CD4-positive, alpha-beta T cell treated with Interferon alpha-2 for 1 hour (primary cell): ENCODE results near the gene CD164L2.

Experiments
- DNase-seq, 2 donors: peaks; one replicate each; pipeline ENCODE4 v3.0.0-alpha.2; 2020 to 2022

CD164L2 gene

DNA sequence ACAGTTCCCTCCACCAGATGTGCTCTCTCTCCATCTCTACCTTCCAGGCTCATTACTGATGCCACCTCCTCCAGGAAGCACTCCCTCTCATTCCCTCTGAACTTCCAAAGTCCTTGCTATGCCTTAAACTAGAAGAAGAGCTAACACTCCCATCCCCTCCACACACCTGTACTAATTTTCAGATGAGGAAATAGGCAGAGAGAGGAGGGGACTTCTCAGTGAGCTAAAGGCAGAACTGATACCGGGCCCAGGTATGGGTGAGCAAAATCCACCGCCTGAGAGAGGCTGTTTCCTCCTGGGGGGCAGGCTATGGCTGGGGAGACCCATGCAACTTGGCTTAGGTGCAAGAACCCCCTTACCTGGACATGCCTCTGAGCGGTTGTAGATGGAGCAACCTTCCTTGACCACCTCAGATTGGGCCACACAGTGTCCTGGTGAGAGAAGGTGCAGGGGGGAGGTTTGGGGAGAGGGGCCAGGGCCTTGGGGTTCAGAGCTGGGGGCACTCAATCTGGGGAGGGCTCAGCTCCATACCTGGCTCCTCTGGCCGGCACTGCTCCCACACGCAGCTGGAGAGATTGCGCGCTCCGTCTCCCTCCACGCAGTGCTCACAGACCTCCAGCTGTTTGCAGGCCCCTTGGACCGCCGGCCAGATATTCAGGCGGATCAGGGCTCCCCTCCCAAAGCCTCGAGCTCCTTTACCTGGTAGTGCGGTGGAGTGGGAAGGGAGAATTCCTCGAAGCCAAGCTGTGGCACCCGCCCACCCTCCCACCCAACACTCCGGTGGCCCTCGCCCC lies 967 bp downstream of the CD164L2 start:
- no peak for DNase-seq

- DNase-seq = no peak
Measured at GRCh38 chr1:27380766-27381733, 2.1 kb downstream of the CD164L2 start.

DNA sequence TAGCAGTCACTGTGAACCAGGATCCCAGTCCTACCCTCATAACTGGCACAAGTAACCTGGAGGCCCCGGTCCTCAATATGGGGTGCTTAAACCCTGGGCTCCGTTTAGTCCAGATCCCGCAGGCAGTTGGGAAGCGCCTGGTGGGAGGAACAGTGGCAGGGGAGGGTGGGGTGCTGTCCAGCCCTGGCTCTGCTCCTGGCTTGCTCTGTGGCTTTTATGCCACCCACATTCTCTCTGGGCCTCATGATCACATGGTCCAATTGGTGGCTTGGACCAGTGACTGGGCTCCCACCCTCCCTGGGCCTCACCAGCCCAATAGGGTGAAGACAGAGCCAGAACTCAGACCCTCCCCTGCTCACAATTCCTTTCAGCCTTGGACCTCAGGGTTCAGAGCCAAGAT lies 2.9 kb downstream of the CD164L2 start:
- no peak for DNase-seq

DNA sequence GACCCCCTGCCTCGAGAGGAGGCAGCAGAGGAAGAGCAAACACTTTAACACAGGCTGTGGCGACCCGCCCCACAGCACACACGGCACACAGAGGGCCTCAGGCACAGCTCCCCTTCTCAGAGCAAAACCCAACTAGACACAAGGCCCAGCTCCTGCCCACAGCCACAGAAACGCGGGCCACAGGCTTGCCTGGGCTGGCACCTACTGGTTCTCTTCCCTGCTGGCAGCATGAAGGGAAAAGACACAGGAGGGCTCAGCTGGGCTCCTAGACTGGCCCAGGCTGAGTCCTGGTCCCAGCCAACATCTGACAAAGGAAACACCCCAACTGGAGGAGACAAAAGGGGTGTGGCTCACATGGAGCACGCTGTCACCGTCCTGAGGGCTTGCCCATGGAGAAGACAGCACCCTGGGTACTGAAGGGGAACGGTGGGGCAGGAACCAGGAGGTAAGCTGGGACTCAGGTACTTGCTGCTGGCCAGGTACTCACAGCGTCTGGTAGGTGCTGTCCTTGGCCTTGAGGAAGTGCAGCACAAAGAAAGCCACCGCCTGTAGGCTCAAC lies 3.5 kb downstream of the CD164L2 start:
- DNase-seq = no peak

GRCh38 chr1:27377760-27378495 lies 5.2 kb downstream of the CD164L2 start:
- no peak for DNase-seq

DNA sequence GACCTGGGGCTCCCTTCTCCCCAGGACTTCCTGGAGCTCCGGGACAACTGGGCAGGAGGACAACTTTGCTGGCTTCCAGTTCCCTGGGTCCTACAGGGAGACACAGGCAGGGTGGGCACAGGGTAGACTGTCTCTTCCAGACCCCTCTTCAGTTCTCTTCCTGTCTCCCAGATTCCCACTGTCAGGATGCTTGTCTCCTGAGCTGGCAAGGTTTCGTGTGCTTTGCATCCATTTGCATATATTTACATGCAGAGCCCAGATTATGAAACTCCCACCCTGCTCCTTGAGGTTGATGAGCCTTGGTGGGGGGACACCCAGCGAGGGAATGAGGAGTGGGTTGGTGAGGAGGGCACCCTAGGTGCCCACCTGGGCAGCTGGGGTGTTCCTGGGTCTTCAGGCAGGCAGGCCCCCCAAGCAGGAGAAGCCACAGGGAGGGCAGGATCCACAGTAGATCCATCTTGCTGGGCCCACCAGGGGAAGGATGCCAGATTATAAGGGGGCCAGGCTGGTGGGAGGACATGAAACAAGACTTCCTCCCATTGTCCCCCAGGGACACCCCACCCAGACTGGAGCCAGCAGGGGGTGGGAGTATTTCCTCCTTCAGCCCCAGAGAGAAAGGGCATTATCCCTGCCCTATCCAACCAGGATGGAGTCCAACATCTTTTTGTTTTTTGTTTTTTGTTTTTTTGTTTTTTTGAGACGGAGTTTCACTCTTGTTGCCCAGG lies 8.6 kb downstream of the CD164L2 start, which contains the start of gene FCN3:
Gene FCN3, minus strand, starts transcription at position 463 of the 725 bp plus-strand sequence. Its CDS starts 6 bp downstream, at position 457.
- no peak for DNase-seq

GRCh38 chr1:27372808-27373690 lies 10.1 kb downstream of the CD164L2 start:
- DNase-seq = no peak

DNA sequence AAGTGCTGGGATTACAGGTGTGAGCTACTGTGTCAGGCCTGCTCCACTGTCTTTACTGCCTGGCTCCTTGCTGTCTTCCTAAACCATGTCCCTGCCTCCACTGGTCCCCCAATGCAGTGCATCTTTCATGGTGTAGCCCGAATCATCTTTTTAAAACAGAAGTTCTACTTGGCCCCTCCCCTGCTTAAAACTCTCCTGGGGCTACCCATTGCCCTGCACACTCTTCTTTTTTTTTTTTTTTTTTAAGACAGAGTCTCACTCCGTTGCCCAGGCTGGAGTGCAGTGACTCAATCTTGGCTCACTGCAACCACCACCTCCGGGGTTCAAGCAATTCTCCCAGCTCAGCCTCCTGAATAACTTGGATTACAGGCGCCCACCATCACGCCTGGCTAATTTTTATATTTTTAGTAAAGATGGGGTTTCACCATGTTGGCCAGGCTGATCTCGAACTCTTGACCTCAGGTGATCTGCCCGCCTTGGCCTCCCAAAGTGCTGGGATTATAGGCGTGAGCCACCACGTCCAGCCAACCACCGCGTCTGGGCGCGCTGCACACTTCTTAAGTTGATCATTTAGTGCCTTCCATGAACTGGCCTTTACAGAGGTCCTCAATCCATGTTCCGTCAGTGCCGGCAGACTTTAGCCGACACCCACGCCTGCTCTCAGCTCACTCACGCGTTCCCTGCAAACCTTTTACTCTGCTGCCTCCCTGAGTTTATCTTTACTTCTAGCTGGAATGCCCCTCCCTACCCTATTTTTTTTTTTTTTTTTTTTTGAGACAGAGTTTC lies 10.9 kb downstream of the CD164L2 start:
- no peak for DNase-seq

DNA sequence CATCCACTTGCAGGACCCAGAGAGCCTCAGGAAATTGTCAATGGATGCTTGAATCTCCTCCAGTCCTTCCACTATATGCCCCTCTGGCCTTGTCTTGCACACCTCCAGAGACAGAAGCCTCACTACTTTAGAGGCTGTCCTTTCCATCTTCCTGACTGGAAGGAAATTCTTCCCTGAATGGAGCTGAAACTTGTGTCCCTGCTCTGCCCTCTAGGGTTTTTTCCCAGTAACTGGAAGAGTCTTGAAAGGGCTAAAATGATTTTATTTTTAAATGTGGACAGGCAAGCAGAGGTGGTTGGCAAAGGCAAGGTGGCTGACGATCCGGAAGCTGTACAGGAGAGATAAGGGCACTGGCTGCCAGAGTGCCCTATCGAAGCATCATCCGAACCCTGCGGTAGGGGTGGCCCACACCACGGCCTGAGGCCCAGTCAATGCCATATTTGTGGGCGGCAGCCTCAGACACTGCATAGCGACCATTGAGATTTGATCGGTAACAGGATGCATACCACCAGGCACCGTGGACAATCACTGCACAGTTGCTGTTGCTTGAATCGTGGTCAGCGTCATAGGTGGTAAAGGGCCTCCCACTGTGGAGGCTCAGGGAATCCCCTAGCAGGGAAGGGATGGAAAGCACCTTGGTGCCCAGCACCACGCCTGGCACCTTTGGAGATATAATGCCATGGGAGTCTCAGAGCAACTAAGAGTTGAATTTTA lies 14.1 kb downstream of the CD164L2 start:
- DNase-seq = no peak

DNA sequence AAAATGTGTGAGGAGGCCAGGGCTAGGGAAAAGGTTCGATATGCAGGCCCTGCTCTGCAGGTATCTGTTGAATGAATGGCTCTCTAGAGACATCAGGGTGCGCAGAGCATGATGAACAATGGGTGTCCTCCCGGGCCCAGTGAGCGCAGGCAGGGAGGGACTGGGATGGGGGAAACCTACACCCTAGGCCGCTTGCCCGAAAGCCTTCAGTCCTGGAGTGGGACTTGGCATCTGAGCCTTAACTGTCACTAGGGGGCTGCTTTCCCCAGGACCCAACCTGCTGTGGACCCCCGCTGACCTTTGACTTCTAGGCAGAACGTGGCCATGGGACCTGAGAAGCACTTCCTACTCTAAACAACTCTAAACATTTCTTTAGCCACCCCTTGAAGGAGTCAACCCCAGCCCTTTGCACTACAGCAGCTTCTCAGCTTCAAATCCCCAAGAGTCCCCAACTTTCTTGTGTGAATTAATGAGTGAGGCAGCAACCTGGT lies 15.9 kb downstream of the CD164L2 start:
- DNase-seq = no peak

DNA sequence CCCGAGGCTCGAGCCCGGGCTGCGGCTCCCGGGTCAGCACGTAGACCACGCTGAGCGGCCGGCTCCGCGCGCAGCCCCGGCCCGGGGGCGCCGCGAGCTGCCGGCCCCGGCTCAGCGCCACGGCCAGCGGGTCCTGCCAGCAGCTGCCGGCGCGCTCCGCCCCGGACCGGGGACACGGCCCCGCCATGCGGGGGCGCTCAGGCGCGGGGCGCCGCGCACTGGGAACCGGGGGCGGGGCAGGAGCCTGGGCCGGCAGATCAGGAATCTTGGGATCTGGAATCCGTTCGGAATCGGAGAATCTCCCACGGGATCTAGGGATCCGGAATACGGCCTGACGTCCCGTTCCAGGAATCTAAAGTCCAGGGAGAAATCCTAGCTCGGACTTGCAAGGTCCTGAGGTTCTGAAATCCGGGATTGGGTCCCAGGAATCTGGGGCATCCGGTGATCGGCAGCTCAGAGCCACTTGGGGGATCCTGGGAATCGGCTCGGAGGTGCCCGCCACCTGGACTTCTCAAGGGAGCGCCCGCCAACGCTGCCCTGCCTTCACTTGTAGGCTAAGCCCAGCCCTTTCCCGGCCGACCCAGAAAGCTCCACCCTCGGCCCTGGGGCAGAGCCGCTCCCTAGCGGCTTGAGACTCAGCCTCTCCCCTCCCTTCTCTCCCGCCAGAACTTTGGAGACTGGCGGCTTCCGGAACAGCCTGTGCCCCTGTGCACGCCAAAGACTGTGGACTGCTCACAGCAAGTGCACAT lies 16.5 kb downstream of the CD164L2 start, which contains the start of gene MAP3K6:
Gene MAP3K6, minus strand, starts transcription at position 551 of the 749 bp plus-strand sequence. Its CDS starts 364 bp downstream, at position 187.
- peak; percentile 26 to 41 for DNase-seq

DNA sequence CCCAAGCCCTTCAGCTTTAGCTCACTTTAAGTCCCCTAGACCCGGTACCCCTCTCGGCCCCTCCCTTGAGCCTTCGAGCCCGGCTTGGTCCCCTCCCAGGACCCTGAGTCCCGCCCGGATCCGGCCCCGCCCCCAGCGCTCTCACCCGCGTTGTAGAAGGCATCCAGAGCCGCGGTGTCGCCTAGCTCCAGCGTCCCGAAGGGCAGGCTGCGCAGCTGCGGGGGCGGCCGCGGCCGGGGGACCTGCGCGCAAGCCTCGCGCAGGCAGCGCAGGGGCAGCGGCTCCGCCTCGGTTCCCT lies 17.1 kb downstream of the CD164L2 start:
- peak; percentile 52 to 76 for DNase-seq

DNA sequence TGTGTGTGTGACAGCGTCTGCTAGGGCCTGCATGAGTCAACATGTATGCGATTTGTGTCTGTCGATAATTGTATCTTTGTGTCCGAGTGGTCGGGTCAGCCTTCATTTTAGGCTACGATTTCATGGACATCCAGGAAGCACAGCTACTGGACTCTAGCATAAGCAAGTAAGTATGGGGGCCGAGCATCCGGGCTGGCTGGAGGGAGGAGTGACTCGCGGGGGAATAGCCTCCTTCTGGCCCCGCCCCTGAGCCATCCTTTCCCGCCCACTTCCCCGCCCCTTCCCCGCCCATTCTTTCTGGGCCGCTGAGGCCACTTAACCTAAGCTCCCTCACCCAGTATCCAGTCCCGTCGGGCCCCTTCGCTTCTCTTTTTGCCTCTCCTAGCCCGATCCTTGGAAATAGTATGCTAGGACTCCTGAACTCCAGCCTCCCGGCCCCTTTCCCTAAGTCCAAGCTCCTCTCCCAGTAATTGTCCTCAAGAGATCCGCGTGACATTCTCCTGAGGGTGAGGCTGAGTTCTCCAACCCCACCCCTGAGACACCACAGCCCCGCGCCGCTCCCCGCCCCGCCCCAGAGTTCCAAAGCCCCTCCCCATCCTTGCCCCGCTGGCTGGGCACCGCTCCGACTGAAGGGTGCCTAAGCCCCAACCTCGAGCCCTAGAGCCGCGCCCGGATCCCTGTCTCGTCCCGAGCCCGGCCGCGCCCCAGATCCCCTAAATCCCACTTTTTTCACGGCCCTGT lies 17.6 kb downstream of the CD164L2 start:
- DNase-seq = peak; percentile 79 to 85

DNA sequence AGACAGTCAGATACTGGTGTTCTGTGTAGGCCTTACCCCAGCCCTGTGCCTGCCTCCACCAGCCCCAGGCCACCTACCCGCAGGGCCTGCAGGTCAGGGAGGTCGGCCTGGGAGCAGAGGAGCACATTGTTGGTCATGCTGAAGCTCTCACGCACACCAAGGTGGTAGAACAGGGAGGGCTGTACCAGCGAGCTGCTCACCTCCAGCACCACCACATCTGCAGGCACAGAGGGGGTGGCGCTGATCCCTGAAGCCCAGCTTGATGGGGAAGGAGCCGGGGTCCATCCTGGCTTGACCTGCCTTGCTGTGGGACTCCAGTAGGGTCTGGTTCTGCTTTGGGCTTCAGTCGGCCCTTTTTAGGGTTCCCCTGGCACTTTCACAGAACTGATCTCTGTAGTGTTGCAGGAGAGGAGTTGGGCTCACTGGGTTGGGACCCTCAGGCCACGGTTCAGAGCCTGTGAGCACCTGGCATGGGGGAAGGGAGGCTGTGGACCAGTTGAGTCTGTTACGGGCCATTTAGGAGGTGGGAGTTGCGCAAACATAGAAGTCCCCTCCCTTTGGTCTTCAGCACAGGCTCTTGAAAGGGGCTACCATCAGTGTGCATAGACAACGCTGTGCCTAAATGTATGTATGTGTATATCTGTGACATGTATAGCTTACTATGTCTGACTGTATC lies 18.3 kb downstream of the CD164L2 start:
- no peak for DNase-seq

DNA sequence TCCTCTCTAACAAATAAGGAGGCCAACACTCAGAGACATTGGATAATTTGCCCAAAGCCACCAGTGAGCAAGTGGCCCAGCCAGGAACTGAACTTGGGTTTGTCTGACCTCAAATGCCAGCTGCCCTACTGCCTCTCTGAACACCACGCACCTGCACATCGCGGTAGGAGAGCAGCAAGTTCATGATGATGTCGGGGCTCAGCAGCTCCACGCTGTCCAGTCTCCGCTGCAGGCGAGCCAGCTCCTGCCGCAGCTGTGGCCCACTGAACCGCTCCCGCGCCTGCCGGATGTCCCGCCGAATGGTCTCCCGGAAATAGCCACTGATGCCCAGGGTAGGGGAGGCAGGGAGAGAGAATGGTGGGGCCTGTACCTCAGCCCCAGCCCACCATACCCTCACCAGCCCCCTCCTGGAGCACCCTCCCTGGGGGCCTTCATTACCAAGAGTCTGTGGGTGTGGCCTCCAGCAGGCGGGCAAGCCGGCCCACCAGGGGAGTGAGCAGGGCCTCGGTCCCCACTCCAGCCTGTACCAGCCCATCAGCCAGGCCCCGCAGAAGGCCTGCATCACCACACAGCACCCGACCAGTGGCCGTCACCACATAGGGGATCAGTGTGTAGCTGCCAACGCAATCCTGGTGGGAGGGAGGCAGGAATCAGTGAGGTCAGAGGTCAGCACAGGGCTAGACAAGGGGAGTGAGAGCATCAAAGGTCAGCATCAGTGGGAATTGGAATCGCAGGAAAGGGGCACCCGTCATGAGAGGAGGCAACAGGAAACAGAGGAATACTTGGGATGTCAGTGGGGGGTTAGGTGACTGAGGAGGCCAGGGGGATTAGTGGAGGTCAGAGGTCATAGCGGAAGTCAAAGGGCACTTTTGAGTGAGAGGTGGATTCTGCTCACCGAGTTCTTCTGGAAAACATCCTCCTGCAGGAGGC lies 19.1 kb downstream of the CD164L2 start:
- DNase-seq = no peak

DNA sequence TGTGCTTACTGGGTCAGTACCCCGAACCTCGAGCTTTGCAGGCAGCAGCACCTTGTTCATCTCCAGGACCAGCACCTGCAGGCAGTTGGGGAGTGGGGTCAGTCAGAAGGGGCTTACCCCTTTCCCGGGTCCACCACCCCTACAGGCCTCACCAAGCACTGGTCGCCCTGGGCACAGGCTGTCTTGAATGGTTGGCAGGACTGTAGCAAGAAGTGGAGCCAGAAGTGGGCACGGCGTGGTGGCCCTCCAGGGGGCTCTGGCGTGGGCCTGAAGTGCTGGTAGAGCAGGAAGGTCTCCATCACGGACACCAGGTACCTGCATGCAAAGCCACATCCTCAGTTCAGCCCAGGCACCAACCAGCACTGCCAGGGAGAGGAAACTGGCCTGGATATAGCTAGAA lies 21.6 kb downstream of the CD164L2 start:
- DNase-seq = no peak
